H1 (cell line): ENCODE data around the gene MX1. TPM values are rescaled to one million over a fixed set of nuclear protein-coding genes. Genes with fewer than 3 reads are reported as not detected.

Experiments used
- CTCF ChIA-PET: fragments of 300-600 bp; sonication (Branson Sonifier 250); formaldehyde crosslinking; loops from one replicate; lab custom pipeline; 2021; ENCODE audit not compliant: partially characterized antibody; lab: Charles Lee
- POLR2A ChIA-PET: fragments of 300-600 bp; sonication (Branson Sonifier 250); formaldehyde crosslinking; loops from one replicate; lab custom pipeline; 2021; ENCODE audit warnings: inconsistent platforms; ENCODE audit not compliant: partially characterized antibody; lab: Charles Lee
- DNase-seq, 2 experiments: peaks; one replicate each; pipeline versions ENCODE4 v3.0.0 to v3.0.0-alpha.2; 2010 to 2022; ENCODE audit warnings: low spot score in 2 of 2, low read depth in 1 of 2, mixed read lengths in 1 of 2
- FAIRE-seq: peaks from 2 replicates; lab custom pipeline; 2011; peaks lifted over from hg19 to GRCh38; lab: Jason Lieb, UNC
- H2AFZ ChIP-seq: 2 replicates; pipeline ENCODE4 v1.8.1; 2012; ENCODE audit warnings: low read length, inconsistent platforms
- H2AK5ac ChIP-seq: 2 replicates; pipeline ENCODE4 v1.6.1; 2013; ENCODE audit warnings: low read depth, low read length
- H2BK120ac ChIP-seq: replicated peaks from 2 replicates; pipeline ENCODE3; 2013; ENCODE audit warnings: low read depth, low read length, inconsistent platforms
- H2BK12ac ChIP-seq: 2 replicates; pipeline ENCODE4 v1.6.1; 2013; ENCODE audit warnings: low read depth, low read length
- H2BK15ac ChIP-seq: 2 replicates; pipeline ENCODE4 v1.6.1; 2013; ENCODE audit warnings: low read length
- H2BK20ac ChIP-seq: 2 replicates; pipeline ENCODE4 v1.6.1; 2013; ENCODE audit warnings: low read length
- H2BK5ac ChIP-seq: 2 replicates; pipeline ENCODE4 v1.6.1; 2013; ENCODE audit warnings: low read depth, low read length
- H3K14ac ChIP-seq: 2 replicates; pipeline ENCODE4 v1.6.1; 2013; ENCODE audit warnings: inconsistent platforms; ENCODE audit not compliant: insufficient read length
- H3K18ac ChIP-seq: 2 replicates; pipeline ENCODE4 v1.6.1; 2013; ENCODE audit warnings: low read length; ENCODE audit errors: extremely low read depth
- H3K23ac ChIP-seq: 2 replicates; pipeline ENCODE4 v1.6.1; 2013; ENCODE audit warnings: inconsistent platforms; ENCODE audit not compliant: insufficient read length
- H3K23me2 ChIP-seq: 2 replicates; pipeline ENCODE4 v1.6.1; 2013; ENCODE audit warnings: low read depth, low read length
- H3K27ac ChIP-seq: 2 replicates; pipeline ENCODE4 v1.6.1; 2011; ENCODE audit warnings: low read depth, low read length, inconsistent platforms
- H3K27me3 ChIP-seq, 4 experiments: replicated peaks in 1 of 4; 1 replicate in 1 of 4; 2 replicates in 3 of 4; pipeline versions ENCODE4 v1.6.1 to v1.8.1; 2011 to 2013; ENCODE audit warnings: low read length in 3 of 4, mild to moderate bottlenecking in 3 of 4, inconsistent platforms in 2 of 4, mixed read lengths in 2 of 4, moderate library complexity in 1 of 4; ENCODE audit not compliant: control insufficient read depth in 3 of 4, insufficient read depth in 3 of 4; ENCODE audit errors: extremely low read depth in 1 of 4
- H3K36me3 ChIP-seq, 4 experiments: 2 replicates each; pipeline versions ENCODE4 v1.6.1 to v1.8.1; 2011 to 2013; ENCODE audit warnings: mild to moderate bottlenecking in 4 of 4, low read length in 3 of 4, moderate library complexity in 2 of 4, control low read depth in 1 of 4, inconsistent platforms in 1 of 4; ENCODE audit not compliant: insufficient read depth in 4 of 4, control insufficient read depth in 2 of 4
- H3K4ac ChIP-seq: replicated peaks from 2 replicates; pipeline ENCODE3; 2013; ENCODE audit warnings: low read length, low read depth, mixed read lengths, inconsistent platforms; ENCODE audit not compliant: insufficient read length
- H3K4me1 ChIP-seq, 4 experiments: replicated peaks in 1 of 4; 1 replicate in 1 of 4; 2 replicates in 3 of 4; pipeline versions ENCODE4 v1.6.1 to v1.8.1; 2011 to 2013; ENCODE audit warnings: low read length in 3 of 4, inconsistent platforms in 2 of 4, mixed read lengths in 1 of 4; ENCODE audit not compliant: insufficient read depth in 4 of 4, control insufficient read depth in 3 of 4
- H3K4me2 ChIP-seq, 2 experiments: 2 replicates each; pipeline versions ENCODE4 v1.6.1 to v1.8.1; 2011 to 2013; ENCODE audit warnings: low read depth in 2 of 2, low read length in 2 of 2, control low read depth in 1 of 2, inconsistent platforms in 1 of 2, mild to moderate bottlenecking in 1 of 2; ENCODE audit not compliant: insufficient read depth in 1 of 2
- H3K4me3 ChIP-seq, 4 experiments: fragments of 200-600, 300-600 bp in 1 of 4; sonication (generic), shearing (Covaris generic), sonication (Bioruptor Twin) in 1 of 4; 2 replicates each; pipeline versions ENCODE4 v1.5.1 to v1.8.1; 2011 to 2016; ENCODE audit warnings: low read length in 4 of 4, low read depth in 3 of 4, control low read depth in 2 of 4, inconsistent platforms in 2 of 4, mild to moderate bottlenecking in 2 of 4, mixed read lengths in 1 of 4, moderate library complexity in 1 of 4; ENCODE audit not compliant: insufficient read depth in 2 of 4; ENCODE audit errors: extremely low read depth in 1 of 4
- H3K56ac ChIP-seq: replicated peaks from 2 replicates; pipeline ENCODE3; 2013; ENCODE audit warnings: low read depth, mild to moderate bottlenecking, mixed read lengths, low read length, inconsistent platforms; ENCODE audit not compliant: insufficient read length
- H3K79me1 ChIP-seq: 2 replicates; pipeline ENCODE4 v1.6.1; 2013; ENCODE audit warnings: low read depth, low read length, control low read depth
- H3K79me2 ChIP-seq, 2 experiments: 2 replicates each; pipeline versions ENCODE4 v1.6.1 to v1.8.1; 2012 to 2013; ENCODE audit warnings: low read length in 2 of 2, mild to moderate bottlenecking in 2 of 2, inconsistent platforms in 1 of 2; ENCODE audit not compliant: insufficient read depth in 2 of 2, control insufficient read depth in 1 of 2
- H3K9ac ChIP-seq, 4 experiments: replicated peaks in 1 of 4; 1 replicate in 1 of 4; 2 replicates in 3 of 4; pipeline versions ENCODE4 v1.6.1 to v1.8.1; 2011 to 2013; ENCODE audit warnings: low read depth in 3 of 4, low read length in 3 of 4, control low read depth in 2 of 4, mild to moderate bottlenecking in 2 of 4, moderate library complexity in 2 of 4, inconsistent platforms in 1 of 4; ENCODE audit errors: extremely low read depth in 1 of 4
- H3K9me3 ChIP-seq, 2 experiments: 2 replicates each; pipeline versions ENCODE4 v1.6.1 to v1.8.1; 2012 to 2013; ENCODE audit warnings: mild to moderate bottlenecking in 2 of 2, moderate library complexity in 2 of 2, control low read depth in 1 of 2, inconsistent platforms in 1 of 2, low read depth in 1 of 2, low read length in 1 of 2, mixed read lengths in 1 of 2; ENCODE audit not compliant: insufficient read depth in 2 of 2
- H4K20me1 ChIP-seq, 2 experiments: replicated peaks in 1 of 2; 2 replicates each; pipeline versions ENCODE3 to v1.8.1; 2011 to 2013; ENCODE audit warnings: inconsistent platforms in 2 of 2, low read length in 2 of 2, mild to moderate bottlenecking in 1 of 2; ENCODE audit not compliant: insufficient read depth in 2 of 2, control insufficient read depth in 1 of 2
- H4K5ac ChIP-seq: 2 replicates; pipeline ENCODE4 v1.6.1; 2013; ENCODE audit warnings: low read length, low read depth, mixed read lengths, inconsistent platforms; ENCODE audit not compliant: insufficient read length
- H4K8ac ChIP-seq: 2 replicates; pipeline ENCODE4 v1.8.0; 2013; ENCODE audit warnings: mild to moderate bottlenecking, moderate library complexity, low read length, inconsistent platforms; ENCODE audit not compliant: insufficient read depth; ENCODE audit errors: extremely low read depth
- H4K91ac ChIP-seq: replicated peaks from 2 replicates; pipeline ENCODE3; 2013; ENCODE audit warnings: low read length, mixed read lengths, inconsistent platforms; ENCODE audit not compliant: insufficient read length
- CHD2 ChIP-seq: IDR thresholded peaks from 2 replicates; pipeline ENCODE4 v1.6.1; 2012; ENCODE audit warnings: low read length, improper control_type of control experiment
- CTBP2 ChIP-seq: IDR thresholded peaks from 2 replicates; pipeline ENCODE4 v1.7.0; 2011; ENCODE audit warnings: borderline replicate concordance, mild to moderate bottlenecking, moderate library complexity, mixed read lengths, low read length; ENCODE audit not compliant: insufficient read depth, insufficient read length
- EZH2 ChIP-seq: fragments of 200-600 bp; sonication (generic); IDR thresholded peaks from 2 replicates; pipeline ENCODE4 v1.7.1; 2012; ENCODE audit warnings: low read depth, mild to moderate bottlenecking, moderate library complexity, low read length, inconsistent platforms; ENCODE audit not compliant: severe bottlenecking
- JUND ChIP-seq: IDR thresholded peaks from 2 replicates; pipeline ENCODE4 v1.6.1; 2011; ENCODE audit warnings: mild to moderate bottlenecking, improper control_type of control experiment, low read length
- NRF1 ChIP-seq: IDR thresholded peaks from 2 replicates; pipeline ENCODE4 v1.6.1; 2011; ENCODE audit warnings: mild to moderate bottlenecking, low read depth, low read length, improper control_type of control experiment
- RBBP5 ChIP-seq: IDR thresholded peaks from 2 replicates; pipeline ENCODE4 v1.7.1; 2012; ENCODE audit warnings: low read depth, mild to moderate bottlenecking, inconsistent platforms, low read length, moderate library complexity, borderline replicate concordance
- RNF2 ChIP-seq: fragments of 200-900, 300-1000 bp; sonication (generic); IDR thresholded peaks from 2 replicates; pipeline ENCODE4 v1.7.1; 2016; ENCODE audit warnings: borderline replicate concordance, low read depth, mild to moderate bottlenecking, antibody characterized with exemption, low read length; ENCODE audit not compliant: poor library complexity, severe bottlenecking; ENCODE audit errors: missing control alignments
- SP1 ChIP-seq: IDR thresholded peaks from 2 replicates; pipeline ENCODE4 v1.6.1; 2011; ENCODE audit warnings: low read depth, low read length
- SP2 ChIP-seq: IDR thresholded peaks from 2 replicates; pipeline ENCODE4 v1.6.1; 2012; ENCODE audit warnings: mild to moderate bottlenecking, low read length, inconsistent platforms
- SP4 ChIP-seq: IDR thresholded peaks from 2 replicates; pipeline ENCODE4 v1.6.1; 2012; ENCODE audit warnings: low read length, inconsistent platforms
- TAF1 ChIP-seq: IDR thresholded peaks from 2 replicates; pipeline ENCODE4 v1.6.1; 2011; ENCODE audit warnings: mild to moderate bottlenecking, low read depth, low read length
- TAF7 ChIP-seq: optimal IDR thresholded peaks from 2 replicates; pipeline ENCODE3; 2011; ENCODE audit warnings: low read depth, mild to moderate bottlenecking, inconsistent platforms, low read length, moderate library complexity, borderline replicate concordance
- TCF12 ChIP-seq: IDR thresholded peaks from 2 replicates; pipeline ENCODE4 v1.6.1; 2011; ENCODE audit warnings: low read depth, mild to moderate bottlenecking, low read length
- USF2 ChIP-seq: IDR thresholded peaks from 2 replicates; pipeline ENCODE4 v1.6.1; 2011; ENCODE audit warnings: low read length, improper control_type of control experiment
- WGBS, 2 experiments: shearing (Covaris generic) in 1 of 2; methylation state at CpG; one replicate each; pipeline versions ENCODE4 v1.1.6 to v1.1.7; 2013 to 2015; ENCODE audit warnings: low lambda C conversion rate in 2 of 2, mixed read lengths in 2 of 2, inconsistent platforms in 1 of 2, low coverage in 1 of 2, missing lambda C conversion rate in 1 of 2; ENCODE audit not compliant: insufficient replicate concordance in 2 of 2, insufficient coverage in 1 of 2, insufficient read length in 1 of 2; ENCODE audit errors: extremely low coverage in 1 of 2, missing lambda C conversion rate in 1 of 2; 5-methylcytosine and 5-hydroxymethylcytosine counted together
- polyA plus RNA-seq, 7 experiments: library from polyadenylated mRNA; depleted of rRNA in 3 of 7; stranded (reverse) in 5 of 7; unstranded in 2 of 7; fragments of >200 nt in 5 of 7; fragments of 200-250 nt in 2 of 7; gene quantifications; 1 replicate in 5 of 7; 2 replicates in 1 of 7; 4 replicates in 1 of 7; pipeline versions ENCODE4 v1.2.1 to v1.2.3, GENCODE V29; 2011 to 2013; ENCODE audit warnings: missing spikeins in 2 of 7, mixed read lengths in 2 of 7
- total RNA-seq: library from RNA; stranded (reverse); fragmentation: NEBNext Ultra II Directional; extraction: Animal tissue kit (Norgen Biotek cat#: 25700); gene quantifications from 2 replicates; pipeline ENCODE4 v1.2.1, GENCODE V29; 2021

MX1 gene
- total and polyA plus RNA-seq, 2 of the 8 experiments (the other 6 are each of a cell fraction or from before 2014, with no cell fraction given), result 3.8 to 5.7 TPM

- Histone ChIP-seq H3K27me3 (peaks cover 0 to 4% (median 3%) of the 10 kb centered on the region in 4 experiments; a peak in 5 of 7 replicates), H3K4me2 (no peak overlapping the region), H2BK15ac (no peak overlapping the region), H4K20me1 (no peaks in the 10 kb centered on the region), H3K27ac (no peak overlapping the region), H3K79me2 (0 out of 4 replicates have a peak, but pooled peaks cover 0 to 4% of the 10 kb centered on the region in 2 experiments), H3K36me3 (no peaks in the 10 kb centered on the region), H4K5ac (no peak overlapping the region), H3K56ac (no peak overlapping the region), H3K4me3 (no peak overlapping the region), H4K8ac (no peak overlapping the region), H2BK12ac (no peak overlapping the region), H3K23me2 (no peaks in the 10 kb centered on the region), H2BK5ac (no peak overlapping the region), H2BK20ac (no peak overlapping the region), H2AK5ac (no peak overlapping the region), H2AFZ (no peak overlapping the region), H3K4me1 (no peaks in the 10 kb centered on the region; a peak in 1 of 7 replicates), H3K9me3 (no peaks in the 10 kb centered on the region), H3K4ac (no peak overlapping the region), H3K23ac (no peak overlapping the region), H3K18ac (no peak overlapping the region), H3K14ac (no peak overlapping the region), H3K79me1 (peaks cover 5% of the 10 kb centered on the region; the same call in 1 of the 2 replicates), H2BK120ac (no peak overlapping the region), H4K91ac (no peak overlapping the region), H3K9ac (no peak overlapping the region)
- WGBS, 2 experiments, result 89% methylated on average over 6 of the region's 6 CpGs; no CpG with 5 or more reads in 1 of the 2 experiments
- POLR2A ChIA-PET, result no interaction called here
- CTCF ChIA-PET, result no interaction called here
- no peak for FAIRE-seq
- no peak for DNase-seq
- TF ChIP-seq TCF12 (no peak), USF2 (no peak), RBBP5 (no peak), SP4 (no peak), EZH2 (no peak), CTBP2 (no peak), NRF1 (no peak), CHD2 (no peak), TAF7 (no peak), JUND (no peak), RNF2 (no peak), TAF1 (no peak), SP1 (no peak), SP2 (no peak)
Measured at GRCh38 chr21:41500363-41500762, 74.3 kb downstream of the MX1 start.
